Prostate gland (tissue), 2 donors: Measurements from ENCODE around the gene HS3ST3B1. TPM values are rescaled to one million over a fixed set of nuclear protein-coding genes. Genes with fewer than 3 reads are reported as not detected.

Experiments used
- DNase-seq: peaks from one replicate; pipeline ENCODE4 v3.0.0-alpha.2; 2019; ENCODE audit warnings: low spot score
- H3K27ac ChIP-seq, 2 donors: fragments of 200-600 bp; sonication (generic); 2 replicates each; pipeline ENCODE4 v1.5.1; 2017 to 2019
- H3K27me3 ChIP-seq: fragments of 200-600 bp; sonication (generic); replicated peaks from 2 replicates; pipeline ENCODE4 v1.5.1; 2019; ENCODE audit not compliant: insufficient read depth
- H3K36me3 ChIP-seq, 2 donors: fragments of 200-600 bp; sonication (generic); 1 replicate in 1 of 2; 2 replicates in 1 of 2; pipeline versions ENCODE4 v1.5.1 to v1.8.1; 2017 to 2019
- H3K4me1 ChIP-seq: fragments of 200-600 bp; sonication (generic); replicated peaks from 2 replicates; pipeline ENCODE4 v1.5.1; 2019
- H3K4me3 ChIP-seq, 2 donors: fragments of 200-600 bp; sonication (generic); 2 replicates each; pipeline ENCODE4 v1.5.1; 2017 to 2019
- H3K9me3 ChIP-seq: fragments of 200-600 bp; sonication (generic); 2 replicates; pipeline ENCODE4 v1.5.1; 2017
- CTCF ChIP-seq, 4 experiments: fragments of 200-600 bp in 2 of 4; fragments of 450-650 bp in 2 of 4; sonication (generic) in 2 of 4; IDR thresholded peaks; 1 replicate in 3 of 4; 2 replicates in 1 of 4; pipeline ENCODE4 v1.5.1; 2016 to 2019; ENCODE audit warnings: antibody characterized with exemption in 4 of 4, mild to moderate bottlenecking in 2 of 4, moderate library complexity in 2 of 4
- POLR2A ChIP-seq: fragments of 450-650 bp; IDR thresholded peaks from one replicate; pipeline ENCODE4 v1.6.1; 2016; ENCODE audit warnings: antibody characterized with exemption, mild to moderate bottlenecking
- POLR2AphosphoS5 ChIP-seq: sonication (generic); formaldehyde crosslinking; IDR thresholded peaks from one replicate; pipeline ENCODE4 v1.6.1; 2017; ENCODE audit warnings: antibody characterized with exemption
- WGBS: methylation state at CpG from one replicate; pipeline ENCODE4 v1.1.5; 2018; 5-methylcytosine and 5-hydroxymethylcytosine counted together
- intact Hi-C: fragments of 100-400 bp; cut with DNase I; formaldehyde crosslinking; loops from one replicate; pipeline ENCODE4 v1.14.2; 2022
- total RNA-seq, 2 donors: library from RNA; depleted of rRNA; stranded (reverse); fragments of >200 nt; gene quantifications; one replicate each; pipeline ENCODE4 v1.1.0, GENCODE V29; 2016

Gene HS3ST3B1
- total RNA-seq, 2 donors from 2014 or later: 2.8 to 4.1 TPM

GRCh38 chr17:14331982-14332298 is 31.1 kb downstream of the HS3ST3B1 start:
- 72% methylated on average over 3 of the region's 3 CpGs for WGBS
- Histone ChIP-seq H3K4me3 (no peak overlapping the region), H3K27me3 (no peaks in the 10 kb centered on the region), H3K27ac (no peak overlapping the region), H3K4me1 (no peaks in the 10 kb centered on the region), H3K9me3 (no peaks in the 10 kb centered on the region), H3K36me3 (no peaks in the 10 kb centered on the region)
- intact Hi-C loops: no loop called here
- DNase-seq: no peak
- TF ChIP-seq POLR2AphosphoS5 (no peak), POLR2A (no peak), CTCF (IDR thresholded peaks at IDR 0.05) (no peak)

- no peaks in the 10 kb centered on the region for H3K36me3 ChIP-seq
- no peak overlapping the region for H3K4me3 ChIP-seq
- no peak overlapping the region for H3K27ac ChIP-seq
- 92% methylated on average over 10 of the region's 10 CpGs for WGBS
- H3K9me3 ChIP-seq: no peaks in the 10 kb centered on the region
- no peak for DNase-seq
- intact Hi-C loops: no loop called here
- no peaks in the 10 kb centered on the region for H3K4me1 ChIP-seq
- no peak for TF ChIP-seq POLR2AphosphoS5
- TF ChIP-seq POLR2A: no peak
- no peak for TF ChIP-seq CTCF (IDR thresholded peaks at IDR 0.05)
- H3K27me3 ChIP-seq: no peaks in the 10 kb centered on the region
These were observed 31.4 kb downstream of the HS3ST3B1 start for GRCh38 chr17:14332331-14332730.

- no peak for DNase-seq
- no peaks in the 10 kb centered on the region for H3K27me3 ChIP-seq
- H3K36me3 ChIP-seq: no peaks in the 10 kb centered on the region
- intact Hi-C loops: no loop called here
- TF ChIP-seq POLR2A (no peak), CTCF (IDR thresholded peaks at IDR 0.05) (no peak), POLR2AphosphoS5 (no peak)
- no peaks in the 10 kb centered on the region for H3K9me3 ChIP-seq
- WGBS: 96% methylated on average over 7 of the region's 7 CpGs
- H3K27ac ChIP-seq: no peak overlapping the region
- H3K4me3 ChIP-seq: no peak overlapping the region
- H3K4me1 ChIP-seq: no peaks in the 10 kb centered on the region
These were observed 32.6 kb downstream of the HS3ST3B1 start for GRCh38 chr17:14333506-14333905.

GRCh38 chr17:14334276-14334840 is 33.5 kb downstream of the HS3ST3B1 start:
- 97% methylated on average over 3 of the region's 3 CpGs for WGBS
- no peak overlapping the region for H3K4me3 ChIP-seq
- H3K27me3 ChIP-seq: no peaks in the 10 kb centered on the region
- H3K4me1 ChIP-seq: no peaks in the 10 kb centered on the region
- H3K27ac ChIP-seq: no peak overlapping the region
- no peak for DNase-seq
- TF ChIP-seq POLR2AphosphoS5 (no peak), POLR2A (no peak), CTCF (IDR thresholded peaks at IDR 0.05) (no peak)
- no peaks in the 10 kb centered on the region for H3K9me3 ChIP-seq
- H3K36me3 ChIP-seq: no peaks in the 10 kb centered on the region
- intact Hi-C loops: no loop called here

GRCh38 chr17:14334919-14335318 is 34.0 kb downstream of the HS3ST3B1 start:
- no peaks in the 10 kb centered on the region for H3K27me3 ChIP-seq
- H3K9me3 ChIP-seq: no peaks in the 10 kb centered on the region
- intact Hi-C loops: no loop called here
- no peaks in the 10 kb centered on the region for H3K36me3 ChIP-seq
- no peak overlapping the region for H3K27ac ChIP-seq
- DNase-seq: no peak
- H3K4me3 ChIP-seq: no peak overlapping the region
- WGBS: 90% methylated on average over 2 of the region's 2 CpGs
- TF ChIP-seq CTCF (IDR thresholded peaks at IDR 0.05): no peak
- TF ChIP-seq POLR2AphosphoS5: no peak
- no peak for TF ChIP-seq POLR2A
- H3K4me1 ChIP-seq: no peaks in the 10 kb centered on the region
